Measurements from ENCODE around the gene NRXN3.

NRXN3 gene

GRCh38 chr14:78172428-78172827 lies 2.3 kb downstream of the NRXN3 start:
- no peak overlapping the region for H3K4me3 ChIP-seq (ENCODE audit: low read depth, low read length)

GRCh38 chr14:78173346-78174035 lies 3.3 kb downstream of the NRXN3 start:
- H3K4me3 ChIP-seq (ENCODE audit: low read depth, low read length) = no peak overlapping the region

GRCh38 chr14:78175412-78175811 lies 5.2 kb downstream of the NRXN3 start:
- H3K4me3 ChIP-seq (ENCODE audit: low read depth, low read length) = no peak overlapping the region

- no peak overlapping the region for H3K4me3 ChIP-seq (ENCODE audit: low read depth, low read length)
Measured at GRCh38 chr14:78178071-78178470, 7.9 kb downstream of the NRXN3 start.

GRCh38 chr14:78178971-78179370 lies 8.8 kb downstream of the NRXN3 start:
- H3K4me3 ChIP-seq (ENCODE audit: low read depth, low read length) = no peak overlapping the region

GRCh38 chr14:78181270-78181669 lies 11.1 kb downstream of the NRXN3 start:
- H3K4me3 ChIP-seq (ENCODE audit: low read depth, low read length) = no peak overlapping the region

GRCh38 chr14:78182722-78183121 lies 12.5 kb downstream of the NRXN3 start:
- H3K4me3 ChIP-seq (ENCODE audit: low read depth, low read length) = no peak overlapping the region

- H3K4me3 ChIP-seq (ENCODE audit: low read depth, low read length) = no peak overlapping the region
Measured at GRCh38 chr14:78184157-78184556, 14.0 kb downstream of the NRXN3 start.

GRCh38 chr14:78186277-78186676 lies 16.1 kb downstream of the NRXN3 start:
- no peak overlapping the region for H3K4me3 ChIP-seq (ENCODE audit: low read depth, low read length)

- H3K4me3 ChIP-seq (ENCODE audit: low read depth, low read length) = no peak overlapping the region
Measured at GRCh38 chr14:78188882-78189281, 18.7 kb downstream of the NRXN3 start.

GRCh38 chr14:78195431-78195830 lies 25.3 kb downstream of the NRXN3 start:
- H3K4me3 ChIP-seq (ENCODE audit: low read depth, low read length) = no peak overlapping the region

GRCh38 chr14:78196323-78196722 lies 26.1 kb downstream of the NRXN3 start:
- H3K4me3 ChIP-seq (ENCODE audit: low read depth, low read length) = no peak overlapping the region

- no peak overlapping the region for H3K4me3 ChIP-seq (ENCODE audit: low read depth, low read length)
Measured at GRCh38 chr14:78197051-78197450, 26.9 kb downstream of the NRXN3 start.

- no peak overlapping the region for H3K4me3 ChIP-seq (ENCODE audit: low read depth, low read length)
Measured at GRCh38 chr14:78202163-78202562, 32.0 kb downstream of the NRXN3 start.

GRCh38 chr14:78202976-78203375 lies 32.8 kb downstream of the NRXN3 start:
- no peak overlapping the region for H3K4me3 ChIP-seq (ENCODE audit: low read depth, low read length)

GRCh38 chr14:78207414-78207813 lies 37.2 kb downstream of the NRXN3 start:
- no peak overlapping the region for H3K4me3 ChIP-seq (ENCODE audit: low read depth, low read length)

- H3K4me3 ChIP-seq (ENCODE audit: low read depth, low read length) = no peak overlapping the region
Measured at GRCh38 chr14:78220273-78220672, 50.1 kb downstream of the NRXN3 start.

- H3K4me3 ChIP-seq (ENCODE audit: low read depth, low read length) = no peak overlapping the region
Measured at GRCh38 chr14:78222746-78223145, 52.6 kb downstream of the NRXN3 start.

GRCh38 chr14:78227248-78228077 lies 57.3 kb downstream of the NRXN3 start:
- H3K4me3 ChIP-seq (ENCODE audit: low read depth, low read length) = no peak overlapping the region

- no peak overlapping the region for H3K4me3 ChIP-seq (ENCODE audit: low read depth, low read length)
Measured at GRCh38 chr14:78228702-78229327, 58.6 kb downstream of the NRXN3 start.

GRCh38 chr14:78232231-78233000 lies 62.2 kb downstream of the NRXN3 start:
- no peak overlapping the region for H3K4me3 ChIP-seq (ENCODE audit: low read depth, low read length)

All from iPS-11a (cell line).